Stimulated activated CD4-positive, alpha-beta T cell treated with anti-CD3 and anti-CD28 coated beads, Interleukin-2, amount 100 ng/mL, for 4 hours (primary cell): ENCODE results near the gene PM20D1.
"Not testable (repeated sequence)": the region's sequence is repeated elsewhere in the genome, so short reads cannot be mapped to it uniquely, and the experiment has no call there.

ENCODE experiments used
- DNase-seq: peaks from one replicate; pipeline ENCODE4 v3.0.0-alpha.2; 2020; ENCODE audit warnings: low read depth

The PM20D1 gene

GRCh38 chr1:205849619-205850355 is at the start of gene PM20D1:
Gene PM20D1, minus strand, starts transcription at chr1:205850132. Its CDS starts 60 bp downstream, at chr1:205850072.
- peak; percentile 66 for DNase-seq

DNA sequence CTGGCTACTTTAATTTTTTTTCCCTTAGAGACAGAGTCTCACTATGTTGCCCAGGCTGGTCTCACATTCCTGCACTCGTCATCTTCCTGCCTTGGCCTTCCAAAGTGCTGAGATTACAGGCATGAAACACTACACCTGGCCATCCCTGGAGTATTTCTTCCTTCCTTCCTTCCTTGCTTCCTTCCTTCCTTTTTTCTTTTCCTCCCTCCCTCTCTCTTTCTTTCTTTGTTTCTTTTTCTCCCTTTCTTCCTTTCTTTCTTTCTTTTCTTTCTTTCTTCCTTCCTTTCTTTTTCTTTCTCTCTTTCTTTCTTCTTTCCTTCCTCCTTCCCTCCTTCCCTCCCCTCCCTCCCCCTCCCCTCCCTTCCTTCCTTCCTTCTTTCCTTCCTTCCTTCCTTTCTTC is 46.4 kb upstream of the PM20D1 start:
- DNase-seq: no peak

DNA sequence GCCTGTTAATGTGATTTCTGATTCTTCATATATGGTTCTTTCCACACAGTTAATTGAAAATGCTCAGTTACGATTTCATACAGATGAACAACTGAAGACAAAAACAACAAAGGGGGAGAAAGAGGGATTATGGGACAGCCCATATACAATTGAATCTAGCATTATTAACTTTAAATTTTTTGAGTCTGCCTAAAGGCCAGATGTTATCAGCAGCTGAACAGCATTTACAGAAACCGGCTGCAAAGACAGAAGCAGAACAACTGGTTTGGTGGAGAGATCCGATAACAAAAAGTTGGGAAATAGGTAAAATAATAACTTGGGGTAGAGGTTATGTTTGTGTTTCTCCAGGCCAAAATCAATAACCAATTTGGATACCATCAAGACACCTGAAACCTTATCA is 44.2 kb upstream of the PM20D1 start:
- not testable (repeated sequence) for DNase-seq

DNA sequence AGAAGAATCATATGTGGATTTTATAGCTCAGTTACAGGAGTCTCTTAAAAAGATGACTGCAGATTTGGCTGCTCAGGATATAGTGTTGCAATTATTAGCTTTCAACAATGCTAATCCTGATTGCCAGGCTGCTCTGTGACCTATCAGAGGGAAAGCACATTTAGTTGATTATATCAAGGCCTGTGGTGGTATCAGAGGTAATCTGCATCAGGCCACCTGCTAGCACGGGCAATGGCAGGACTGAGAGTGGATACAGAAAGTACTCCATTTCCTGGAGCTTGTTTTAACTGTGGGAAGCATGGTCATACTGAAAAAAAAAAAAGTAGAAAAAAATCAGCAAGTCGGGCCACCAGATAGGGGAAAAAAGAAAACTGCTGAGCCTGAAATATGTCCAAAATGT is 42.2 kb upstream of the PM20D1 start:
- not testable (repeated sequence) for DNase-seq

GRCh38 chr1:205891481-205891880 is 41.5 kb upstream of the PM20D1 start:
- DNase-seq: not testable (repeated sequence)

DNA sequence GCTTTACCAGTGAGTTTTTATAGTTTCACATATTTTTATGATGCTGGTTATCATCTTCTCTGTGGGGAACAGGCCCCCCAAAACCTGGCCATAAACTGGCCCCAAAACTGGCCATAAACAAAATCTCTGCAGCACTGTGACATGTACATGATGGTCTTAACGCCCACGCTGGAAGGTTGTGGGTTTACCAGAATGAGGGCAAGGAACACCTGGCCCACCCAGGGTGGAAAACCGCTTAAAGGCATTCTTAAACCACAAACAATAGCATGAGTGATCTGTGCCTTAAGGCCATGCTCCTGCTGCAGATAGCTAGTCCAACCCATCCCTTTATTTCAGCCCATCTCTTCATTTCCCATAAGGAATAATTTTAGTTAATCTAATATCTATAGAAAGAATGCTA is 40.7 kb upstream of the PM20D1 start:
- DNase-seq: not testable (repeated sequence)

DNA sequence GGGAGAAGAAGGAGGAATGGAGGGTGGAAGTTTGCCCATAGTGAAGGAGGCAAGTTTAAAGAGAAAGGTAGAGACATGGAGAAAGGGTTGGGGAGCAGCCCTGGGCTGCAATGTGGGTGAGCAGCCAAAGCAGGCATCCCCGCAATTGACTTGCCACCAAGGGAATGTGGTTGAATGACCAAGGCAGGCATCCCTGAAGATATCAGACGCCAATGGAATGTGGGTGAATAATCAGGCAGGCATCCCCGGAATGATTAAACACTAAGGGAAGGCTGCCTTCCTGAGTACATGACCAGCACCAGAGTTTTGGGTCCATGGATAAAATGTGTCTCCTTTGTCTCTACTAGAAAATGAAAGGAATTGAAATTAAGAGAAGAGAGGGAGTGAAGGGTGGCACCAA is 39.8 kb upstream of the PM20D1 start:
- DNase-seq: not testable (repeated sequence)

DNA sequence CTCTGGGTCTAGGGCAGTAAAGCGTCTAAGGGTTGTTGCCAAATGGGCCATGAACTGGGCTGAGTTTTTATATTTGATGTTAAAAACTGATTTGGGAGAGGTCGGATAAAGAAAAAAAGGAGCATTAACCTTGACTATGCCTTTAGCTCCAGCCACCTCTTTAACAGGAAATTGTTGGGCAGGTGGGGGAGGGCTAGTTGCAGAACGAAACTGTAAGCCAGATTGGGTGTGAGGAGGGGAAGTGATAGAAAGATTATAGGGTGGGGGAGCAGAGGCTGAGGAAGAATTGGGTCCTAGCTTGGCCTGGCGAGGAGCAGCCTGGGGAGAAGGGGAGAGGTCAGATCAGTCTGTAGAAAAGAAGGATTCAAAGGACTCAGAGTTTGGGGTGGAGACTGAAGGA is 39.1 kb upstream of the PM20D1 start:
- not testable (repeated sequence) for DNase-seq

DNA sequence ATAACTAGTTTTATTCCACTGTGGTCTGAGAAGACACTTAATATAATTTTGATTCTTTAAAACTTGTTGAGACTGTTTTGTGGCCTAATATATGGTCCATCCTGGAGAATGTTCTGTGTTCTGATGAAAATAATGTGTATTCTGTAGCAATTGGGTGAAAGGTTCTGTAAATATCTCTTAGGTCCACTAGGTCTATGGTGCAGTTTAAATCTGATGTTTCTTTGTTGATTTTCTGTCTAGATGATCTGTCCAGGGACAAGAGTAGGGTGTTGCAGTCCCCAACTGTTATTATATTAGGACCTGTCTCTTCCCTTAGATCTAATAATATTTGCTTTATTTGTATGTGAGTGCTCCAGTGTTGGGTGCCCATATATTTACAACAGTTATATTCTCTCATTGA is 33.9 kb upstream of the PM20D1 start:
- no peak for DNase-seq

GRCh38 chr1:205880923-205881322 is 31.0 kb upstream of the PM20D1 start:
- DNase-seq: no peak

DNA sequence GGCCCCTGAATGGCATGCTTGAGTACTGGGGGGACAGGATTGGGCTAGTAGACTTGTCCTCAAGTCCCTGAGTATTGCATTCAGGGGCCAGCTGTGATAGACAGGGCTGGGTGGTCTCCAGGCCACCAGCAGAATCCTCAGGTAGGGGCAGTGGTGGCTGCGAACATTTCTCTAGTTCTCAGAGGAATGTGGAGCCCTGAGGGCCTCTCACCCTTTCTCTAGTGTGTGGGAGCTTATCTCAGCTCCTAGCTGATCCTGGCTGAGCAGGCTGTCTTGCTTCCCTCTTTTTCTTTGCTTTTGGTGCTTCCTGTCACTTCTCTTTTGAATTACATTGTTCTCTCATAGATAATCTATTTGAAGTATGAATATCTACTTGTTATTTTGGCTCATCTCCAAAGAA is 30.0 kb upstream of the PM20D1 start:
- DNase-seq: no peak

- no peak for DNase-seq
These were observed 28.1 kb upstream of the PM20D1 start for GRCh38 chr1:205878026-205878425.

GRCh38 chr1:205873148-205873547 is 23.2 kb upstream of the PM20D1 start:
- not testable (repeated sequence) for DNase-seq

DNA sequence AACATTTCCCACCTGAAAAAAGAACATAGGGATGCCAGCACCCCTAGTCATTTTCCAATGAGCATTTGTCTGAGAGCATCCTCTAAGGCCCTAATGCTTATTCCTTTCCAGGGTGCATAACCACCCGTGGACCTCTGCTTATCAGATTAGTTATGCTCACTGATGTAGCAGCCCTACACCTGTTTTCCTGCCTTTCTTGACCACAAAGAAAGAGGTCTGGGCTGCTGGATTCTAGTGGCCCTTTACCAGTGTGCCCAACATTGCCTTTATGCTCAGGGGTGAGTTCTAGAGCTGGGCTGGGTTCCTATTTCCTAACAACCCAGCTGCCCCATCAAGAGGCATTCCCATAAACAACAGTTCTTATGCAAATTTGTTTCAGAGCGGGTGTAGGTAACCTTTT is 20.3 kb upstream of the PM20D1 start:
- DNase-seq: no peak

GRCh38 chr1:205861540-205861939 is 11.6 kb upstream of the PM20D1 start:
- no peak for DNase-seq

DNA sequence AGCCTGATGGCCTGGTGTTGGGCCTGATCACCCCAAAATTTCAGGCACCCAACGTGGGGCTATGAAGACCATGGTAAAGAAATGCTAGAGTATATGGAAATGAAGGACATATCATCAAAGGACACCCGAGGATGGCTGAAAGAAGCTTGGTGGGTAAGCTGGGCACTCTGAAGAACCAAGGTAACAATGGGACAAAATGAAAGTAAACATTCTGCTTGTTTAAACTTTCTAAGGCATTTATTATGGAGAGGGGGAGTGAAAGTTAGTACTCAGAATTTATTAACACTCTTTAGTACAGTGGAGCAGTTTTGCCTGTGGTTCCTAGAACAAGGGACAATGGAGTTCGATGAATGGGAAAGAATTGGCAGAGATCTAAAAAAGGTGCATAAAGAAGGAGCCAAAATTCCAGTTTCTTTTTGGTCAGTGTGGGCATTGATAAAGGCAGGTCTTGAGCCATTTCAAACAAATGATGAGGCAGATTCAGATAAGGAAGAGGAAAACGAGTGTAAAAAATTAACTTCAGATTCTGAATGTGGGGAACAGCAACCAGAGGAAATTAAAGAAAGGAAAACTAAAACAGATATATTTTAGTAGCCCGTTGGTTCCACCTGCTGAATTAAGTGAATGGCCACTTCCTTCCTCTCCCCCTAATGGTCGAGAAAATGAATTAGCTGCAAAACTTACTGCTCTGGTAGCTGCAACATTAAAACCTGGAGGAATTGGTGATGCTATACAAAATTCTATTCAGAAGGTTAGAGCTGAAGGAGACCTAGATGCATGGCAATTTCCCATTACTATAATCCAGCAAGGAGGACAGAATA is 8.4 kb upstream of the PM20D1 start:
- DNase-seq: no peak

DNA sequence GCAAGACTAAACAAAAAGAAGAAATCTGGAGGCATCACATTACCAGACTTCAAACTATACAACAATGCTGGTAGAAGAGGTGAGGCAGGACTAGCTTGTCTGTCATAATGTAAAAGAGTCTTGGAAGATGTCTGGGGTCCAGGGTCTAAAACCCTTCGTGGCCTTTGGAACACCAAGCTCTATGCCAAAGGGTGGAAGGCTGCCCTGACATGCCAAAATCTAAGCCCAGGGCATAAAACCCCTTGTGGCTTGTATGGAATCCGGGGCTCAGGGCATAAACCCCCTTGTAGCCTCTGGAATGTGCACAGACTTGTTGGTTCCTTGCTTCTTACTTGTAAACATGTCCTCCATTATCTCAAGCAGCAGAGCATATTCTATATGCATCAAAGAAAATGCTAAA is 7.6 kb upstream of the PM20D1 start:
- DNase-seq: not testable (repeated sequence)

DNA sequence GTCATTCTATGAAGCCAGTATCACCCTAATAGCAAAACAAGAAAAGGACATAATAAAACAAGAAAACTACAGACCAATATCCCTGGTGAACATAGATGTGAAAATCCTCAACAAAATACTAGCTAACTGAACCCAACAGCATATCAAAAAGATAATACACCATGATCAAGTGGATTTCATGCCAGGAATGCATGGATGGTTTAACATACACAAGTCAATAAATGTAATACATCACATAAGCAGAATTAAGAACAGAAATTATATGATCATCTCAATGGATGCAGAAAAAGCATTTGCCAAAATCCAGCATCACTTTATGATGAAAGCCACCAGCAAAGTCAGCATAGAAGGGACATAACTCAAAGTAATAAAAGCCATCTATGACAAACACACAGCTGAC is 6.5 kb upstream of the PM20D1 start:
- DNase-seq: no peak

DNA sequence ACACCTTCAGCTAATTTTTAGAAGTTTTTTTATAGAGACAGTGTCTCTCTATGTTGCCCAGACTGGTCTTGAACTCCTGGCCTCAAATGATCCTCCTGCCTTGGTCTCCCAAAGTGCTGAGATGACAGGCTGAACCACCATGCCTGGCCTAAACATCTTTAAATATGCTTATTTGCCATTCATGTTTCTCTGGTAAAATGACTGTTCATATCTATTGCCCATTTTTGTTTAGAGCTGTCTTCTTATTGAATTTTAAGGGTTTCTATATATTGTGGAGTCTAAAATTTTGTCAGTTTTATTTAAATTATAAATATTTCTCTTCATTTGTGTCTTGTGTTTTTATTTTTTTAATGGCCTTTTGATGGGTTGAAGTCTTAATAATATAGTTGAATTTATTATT is 3.0 kb upstream of the PM20D1 start:
- no peak for DNase-seq

DNA sequence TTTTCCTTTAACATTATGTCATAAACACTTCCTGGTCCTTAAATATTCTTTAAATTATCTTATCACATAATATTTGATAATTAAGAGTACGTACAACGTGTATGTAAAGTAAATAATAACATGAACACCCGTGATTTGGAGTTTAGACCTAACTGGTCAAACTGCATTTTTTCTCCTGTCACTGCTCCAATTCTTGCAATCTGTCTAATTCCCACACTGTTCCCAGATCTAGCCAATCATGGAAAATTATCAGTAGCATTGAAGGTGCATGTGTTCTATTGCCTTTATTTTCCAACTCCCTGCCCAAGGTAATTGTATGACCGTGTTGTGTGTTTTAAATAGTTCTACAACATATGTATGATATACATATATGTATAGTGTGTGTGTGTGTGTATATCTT is 2.1 kb upstream of the PM20D1 start:
- no peak for DNase-seq

DNA sequence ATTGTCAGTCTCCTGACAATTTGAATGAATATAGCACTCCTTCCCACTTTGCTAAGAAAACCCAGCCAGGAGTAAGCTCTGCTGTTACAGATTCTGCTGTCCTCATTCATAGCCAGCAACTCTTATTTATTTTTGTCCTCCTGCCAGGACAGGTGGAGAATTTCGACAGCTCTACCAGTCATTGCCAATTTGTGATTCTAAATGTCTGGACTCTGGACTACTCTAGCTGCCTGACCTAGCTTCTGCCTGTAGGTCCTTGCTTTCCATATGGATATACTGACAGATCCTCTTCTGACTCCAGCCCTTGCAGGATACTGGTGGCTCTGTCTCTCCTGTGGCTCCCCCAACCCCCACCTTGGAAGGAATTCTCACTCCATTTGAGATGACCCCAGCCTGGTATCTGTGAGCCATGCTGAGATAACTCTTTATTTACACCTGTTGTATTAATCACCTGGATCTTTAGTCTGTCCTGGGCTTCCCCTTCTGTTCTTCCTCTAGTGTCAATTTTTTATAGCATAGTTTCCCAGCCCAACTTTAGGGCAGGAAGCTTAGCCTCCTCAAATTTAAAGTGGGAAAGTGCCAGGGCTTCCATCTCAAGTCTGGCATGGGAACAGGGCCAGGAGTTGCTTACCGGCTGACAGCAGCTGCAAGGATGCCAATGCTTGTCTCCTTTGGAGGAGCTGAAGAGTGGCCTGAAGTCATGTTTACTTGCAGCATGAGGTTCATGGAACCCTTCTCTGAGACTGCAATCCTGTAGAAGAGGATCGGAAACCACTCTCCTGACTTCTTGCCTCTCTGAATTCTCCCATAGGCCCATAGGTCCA is 6.7 kb downstream of the PM20D1 start:
- DNase-seq: no peak

GRCh38 chr1:205842229-205842628 is 7.7 kb downstream of the PM20D1 start:
- DNase-seq: no peak
